Measurements from ENCODE around the gene MGAT5. TPM values are rescaled to one million over a fixed set of nuclear protein-coding genes. Genes with fewer than 3 reads are reported as not detected.

The MGAT5 gene
- total RNA-seq, 1 donor from 2014 or later, result 30.0 TPM

DNA sequence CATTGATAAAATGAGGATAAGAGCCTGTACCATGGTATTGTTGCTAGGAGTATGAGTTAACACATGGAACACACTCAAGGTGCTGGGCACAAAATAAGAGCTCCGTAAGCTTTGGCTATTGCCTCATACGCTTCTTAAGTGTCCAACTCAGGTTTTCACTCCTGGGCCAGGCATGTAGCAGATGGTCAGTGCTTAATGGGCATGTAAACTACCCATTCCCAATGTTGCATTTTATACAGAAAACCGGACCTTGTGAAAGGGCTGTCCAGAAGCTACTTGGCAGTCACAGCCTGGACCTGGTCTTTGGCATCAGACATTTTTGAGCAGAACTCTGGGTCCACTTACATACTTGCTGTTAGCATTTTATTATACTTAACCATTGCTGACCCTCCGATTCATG lies 26.9 kb downstream of the MGAT5 start:
- Mint-ChIP-seq H3K36me3 (ENCODE audit: low read depth) (no peaks in the 10 kb centered on the region), H3K4me1 (ENCODE audit: low read depth) (peaks cover 9% of the 10 kb centered on the region), H3K9me3 (ENCODE audit: low read depth) (no peaks in the 10 kb centered on the region), H3K27ac (ENCODE audit: unreplicated experiment) (no peak overlapping the region), H3K4me3 (ENCODE audit: unreplicated experiment) (no peak overlapping the region), H3K27me3 (ENCODE audit: low read depth) (no peaks in the 10 kb centered on the region)
- no peak for TF ChIP-seq CTCF (IDR thresholded peaks at IDR 0.05)
- no peak for DNase-seq (ENCODE audit: low spot score)

- TF ChIP-seq CTCF (IDR thresholded peaks at IDR 0.05), result no peak
- no peak for DNase-seq (ENCODE audit: low spot score)
- Mint-ChIP-seq H3K4me3 (ENCODE audit: unreplicated experiment) (no peak overlapping the region), H3K36me3 (ENCODE audit: low read depth) (no peaks in the 10 kb centered on the region), H3K27me3 (ENCODE audit: low read depth) (no peaks in the 10 kb centered on the region), H3K4me1 (ENCODE audit: low read depth) (peaks cover 4% of the 10 kb centered on the region), H3K9me3 (ENCODE audit: low read depth) (no peaks in the 10 kb centered on the region), H3K27ac (ENCODE audit: unreplicated experiment) (no peak overlapping the region)
Measured at GRCh38 chr2:134281815-134282419, 28.0 kb downstream of the MGAT5 start.

DNA sequence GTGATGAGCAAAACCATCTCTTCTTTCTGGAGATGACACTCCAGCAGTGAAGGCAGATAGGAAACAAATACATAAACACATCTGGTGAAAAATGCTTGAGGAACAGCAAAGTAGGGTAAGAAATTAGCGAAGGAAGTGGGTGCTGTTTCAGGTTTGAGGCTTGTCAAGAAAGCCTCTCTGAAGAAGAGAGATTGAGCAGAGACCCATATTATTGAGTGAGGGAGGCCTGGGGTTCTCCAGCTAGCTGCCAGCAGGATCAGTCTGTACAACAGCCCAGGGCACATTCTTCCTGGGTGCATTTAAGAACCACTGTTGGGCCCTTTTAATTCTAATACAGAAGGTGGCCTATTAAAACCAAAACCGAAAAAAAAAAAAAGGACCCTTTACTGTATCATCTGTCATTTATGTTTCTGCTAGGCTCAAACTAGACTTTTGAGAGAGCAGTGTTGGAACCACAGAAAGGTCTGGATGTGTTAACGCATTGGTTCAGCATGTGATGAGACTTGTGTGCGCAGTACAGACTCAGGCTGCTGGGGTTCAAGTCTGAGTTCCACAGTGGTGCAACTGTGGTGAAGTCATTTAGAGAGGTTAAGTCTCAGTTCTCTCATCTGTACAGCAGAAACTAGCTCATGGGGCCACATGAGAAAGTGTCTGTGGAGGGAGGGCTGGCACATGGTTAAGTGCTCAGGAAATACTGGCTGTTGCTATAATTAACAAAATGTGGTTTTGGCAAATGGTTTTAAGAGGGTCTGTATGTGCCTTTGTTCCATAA lies 28.9 kb downstream of the MGAT5 start:
- no peak for DNase-seq (ENCODE audit: low spot score)
- no peaks in the 10 kb centered on the region for H3K9me3 Mint-ChIP-seq (ENCODE audit: low read depth)
- no peak overlapping the region for H3K4me3 Mint-ChIP-seq (ENCODE audit: unreplicated experiment)
- H3K4me1 Mint-ChIP-seq (ENCODE audit: low read depth), result peaks cover 4% of the 10 kb centered on the region
- H3K27ac Mint-ChIP-seq (ENCODE audit: unreplicated experiment), result no peak overlapping the region
- H3K27me3 Mint-ChIP-seq (ENCODE audit: low read depth), result no peaks in the 10 kb centered on the region
- H3K36me3 Mint-ChIP-seq (ENCODE audit: low read depth), result no peaks in the 10 kb centered on the region
- TF ChIP-seq CTCF (IDR thresholded peaks at IDR 0.05), result no peak

DNA sequence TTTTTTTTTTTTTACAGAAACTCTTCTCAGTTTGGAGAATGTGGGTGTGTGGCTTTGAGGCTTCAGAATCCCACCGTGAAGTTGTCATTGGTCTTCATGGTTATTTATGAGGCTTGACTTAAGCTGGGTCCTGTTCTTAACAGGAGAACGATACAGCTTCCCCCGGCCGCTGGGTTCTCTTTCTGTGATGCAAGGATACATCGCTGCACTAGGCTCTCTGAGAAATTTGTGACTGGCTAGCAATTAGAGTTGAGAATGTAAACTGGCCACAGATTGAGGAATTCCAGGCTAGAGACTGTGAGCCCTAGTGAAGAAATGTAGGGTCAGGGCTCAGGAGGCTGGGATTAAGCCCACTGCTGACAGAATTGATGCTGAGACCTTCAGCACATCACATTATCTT lies 29.8 kb downstream of the MGAT5 start:
- Mint-ChIP-seq H3K4me3 (ENCODE audit: unreplicated experiment) (no peak overlapping the region), H3K4me1 (ENCODE audit: low read depth) (peaks cover 4% of the 10 kb centered on the region), H3K27ac (ENCODE audit: unreplicated experiment) (no peak overlapping the region), H3K36me3 (ENCODE audit: low read depth) (no peaks in the 10 kb centered on the region), H3K27me3 (ENCODE audit: low read depth) (no peaks in the 10 kb centered on the region), H3K9me3 (ENCODE audit: low read depth) (no peaks in the 10 kb centered on the region)
- TF ChIP-seq CTCF (IDR thresholded peaks at IDR 0.05), result no peak
- DNase-seq (ENCODE audit: low spot score), result no peak

- no peaks in the 10 kb centered on the region for H3K36me3 Mint-ChIP-seq (ENCODE audit: low read depth)
- no peak overlapping the region for H3K27ac Mint-ChIP-seq (ENCODE audit: unreplicated experiment)
- no peak for DNase-seq (ENCODE audit: low spot score)
- no peak for TF ChIP-seq CTCF (IDR thresholded peaks at IDR 0.05)
- H3K4me3 Mint-ChIP-seq (ENCODE audit: unreplicated experiment), result no peak overlapping the region
- H3K9me3 Mint-ChIP-seq (ENCODE audit: low read depth), result no peaks in the 10 kb centered on the region
- H3K4me1 Mint-ChIP-seq (ENCODE audit: low read depth), result peaks cover 4% of the 10 kb centered on the region
- no peaks in the 10 kb centered on the region for H3K27me3 Mint-ChIP-seq (ENCODE audit: low read depth)
Measured at GRCh38 chr2:134284119-134284670, 30.3 kb downstream of the MGAT5 start.

All from chondrocyte (in vitro differentiated cells).